GM19452 (cell line): ENCODE results near the gene TMEM240.
"Not testable (repeated sequence)": the region's sequence is repeated elsewhere in the genome, so short reads cannot be mapped to it uniquely, and the experiment has no call there.

Experiments
- ATAC-seq: cut with Tn5 transposase; IDR thresholded peaks from one replicate; pipeline ENCODE4 v1.9.1; 2021; ENCODE audit not compliant: unreplicated experiment

The TMEM240 gene

GRCh38 chr1:1541956-1542765, 1.7 kb upstream of the TMEM240 start:
- ATAC-seq, result no peak

- no peak for ATAC-seq
Observed at GRCh38 chr1:1540818-1541628, 599 bp upstream of the TMEM240 start.

GRCh38 chr1:1539310-1540089, 924 bp downstream of the TMEM240 start:
- no peak for ATAC-seq

GRCh38 chr1:1538989-1539309, 1.5 kb downstream of the TMEM240 start:
- no peak for ATAC-seq

- ATAC-seq, result no peak
Observed at GRCh38 chr1:1538334-1538733, 2.1 kb downstream of the TMEM240 start.

- no peak for ATAC-seq
Observed at GRCh38 chr1:1537626-1538250, 2.7 kb downstream of the TMEM240 start.

GRCh38 chr1:1536938-1537546, 3.4 kb downstream of the TMEM240 start:
- ATAC-seq, result no peak

GRCh38 chr1:1536019-1536937, 4.1 kb downstream of the TMEM240 start:
- no peak for ATAC-seq

- no peak for ATAC-seq
Observed at GRCh38 chr1:1535201-1536018, 5.0 kb downstream of the TMEM240 start.

- ATAC-seq, result no peak
Observed at GRCh38 chr1:1534401-1535154, 5.8 kb downstream of the TMEM240 start.

- not testable (repeated sequence) for ATAC-seq
Observed at GRCh38 chr1:1533894-1534291, 6.5 kb downstream of the TMEM240 start.

GRCh38 chr1:1533176-1533893, 7.1 kb downstream of the TMEM240 start:
- not testable (repeated sequence) for ATAC-seq

- no peak for ATAC-seq
Observed at GRCh38 chr1:1531947-1532346, 8.5 kb downstream of the TMEM240 start.

GRCh38 chr1:1529936-1530335, 10.5 kb downstream of the TMEM240 start:
- ATAC-seq, result no peak

GRCh38 chr1:1529321-1529720, 11.1 kb downstream of the TMEM240 start:
- no peak for ATAC-seq

- ATAC-seq, result no peak
Observed at GRCh38 chr1:1528301-1529267, 11.8 kb downstream of the TMEM240 start.
